HG03097 (cell line): ENCODE data around the gene PLA1A.
"Not testable (repeated sequence)": the region's sequence is repeated elsewhere in the genome, so short reads cannot be mapped to it uniquely, and the experiment has no call there.

ENCODE experiments used
- ATAC-seq: cut with Tn5 transposase; IDR thresholded peaks from one replicate; pipeline ENCODE4 v1.9.1; 2021; ENCODE audit not compliant: unreplicated experiment, low FRiP score

PLA1A gene, protein sequence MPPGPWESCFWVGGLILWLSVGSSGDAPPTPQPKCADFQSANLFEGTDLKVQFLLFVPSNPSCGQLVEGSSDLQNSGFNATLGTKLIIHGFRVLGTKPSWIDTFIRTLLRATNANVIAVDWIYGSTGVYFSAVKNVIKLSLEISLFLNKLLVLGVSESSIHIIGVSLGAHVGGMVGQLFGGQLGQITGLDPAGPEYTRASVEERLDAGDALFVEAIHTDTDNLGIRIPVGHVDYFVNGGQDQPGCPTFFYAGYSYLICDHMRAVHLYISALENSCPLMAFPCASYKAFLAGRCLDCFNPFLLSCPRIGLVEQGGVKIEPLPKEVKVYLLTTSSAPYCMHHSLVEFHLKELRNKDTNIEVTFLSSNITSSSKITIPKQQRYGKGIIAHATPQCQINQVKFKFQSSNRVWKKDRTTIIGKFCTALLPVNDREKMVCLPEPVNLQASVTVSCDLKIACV

DNA sequence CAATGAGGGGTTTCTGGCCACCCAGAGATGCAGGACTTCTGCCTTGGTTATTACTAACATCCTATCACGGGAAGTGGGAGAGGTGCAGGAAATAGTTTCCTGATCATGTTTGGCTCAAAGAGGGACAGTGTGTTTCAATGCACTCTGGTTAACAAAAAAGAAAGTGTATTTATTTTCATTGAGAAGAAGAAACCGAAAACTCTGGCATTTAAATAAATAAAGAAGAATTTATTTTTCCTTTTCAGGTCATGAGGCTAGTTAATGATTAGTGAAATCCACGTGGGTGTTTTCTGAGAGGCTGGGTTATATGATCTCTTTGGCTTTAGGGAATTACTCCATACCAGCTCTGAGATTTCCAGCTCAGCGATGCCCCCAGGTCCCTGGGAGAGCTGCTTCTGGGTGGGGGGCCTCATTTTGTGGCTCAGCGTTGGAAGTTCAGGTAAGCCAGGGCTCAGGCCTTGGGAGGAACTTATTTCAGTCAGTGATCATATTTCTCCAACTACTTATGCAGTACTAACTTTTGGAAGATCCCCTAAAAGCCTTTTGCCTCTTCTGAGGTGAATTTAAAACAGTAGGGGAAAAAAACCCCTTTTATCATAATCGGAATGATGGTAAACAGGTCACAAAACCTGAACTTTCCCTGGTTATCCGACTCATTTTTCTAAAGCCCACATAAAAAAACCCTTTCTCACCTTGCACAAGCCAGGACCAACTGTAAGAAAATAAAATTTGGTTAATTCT lies at the start of gene PLA1A:
Gene PLA1A (plus strand): TSS at position 338 of the 741 bp plus-strand sequence. CDS start 29 bp downstream, at position 367.
- no peak for ATAC-seq

GRCh38 chr3:119548341-119548740 lies 49.3 kb upstream of the PLA1A start:
- no peak for ATAC-seq

DNA sequence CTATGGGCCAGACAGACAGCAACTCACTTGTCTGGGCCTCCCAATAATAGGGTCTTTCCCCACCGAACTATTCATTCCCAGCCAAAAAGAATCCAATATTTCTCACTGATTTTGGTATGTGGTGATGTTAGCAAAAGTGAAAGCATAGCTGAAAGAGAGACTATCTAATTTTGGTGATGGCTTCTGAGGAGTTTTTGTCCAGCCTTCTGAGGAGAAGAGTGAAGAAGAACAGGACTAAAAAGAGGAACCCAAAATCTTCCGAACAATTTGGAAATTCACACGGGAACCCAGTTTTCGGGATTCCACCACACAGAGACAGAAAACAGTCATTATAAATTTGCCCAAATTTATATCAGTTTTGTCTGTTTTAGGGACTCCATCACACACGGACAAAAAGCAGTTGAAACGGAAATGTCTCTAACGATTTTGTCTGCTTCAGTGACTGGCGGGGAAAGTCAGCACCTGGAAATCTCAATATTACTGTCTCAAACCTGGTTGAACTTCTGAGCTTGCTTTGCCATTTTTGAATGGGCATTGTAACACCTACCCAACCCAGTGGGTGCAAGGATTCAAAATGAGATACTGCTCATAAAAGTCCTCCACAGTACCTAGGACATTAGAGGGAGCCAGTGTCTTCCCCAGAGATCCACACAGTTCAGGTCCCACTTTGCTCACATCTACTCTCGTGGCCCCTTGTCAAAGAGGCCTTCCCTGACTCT lies 47.3 kb upstream of the PLA1A start:
- ATAC-seq, result no peak

DNA sequence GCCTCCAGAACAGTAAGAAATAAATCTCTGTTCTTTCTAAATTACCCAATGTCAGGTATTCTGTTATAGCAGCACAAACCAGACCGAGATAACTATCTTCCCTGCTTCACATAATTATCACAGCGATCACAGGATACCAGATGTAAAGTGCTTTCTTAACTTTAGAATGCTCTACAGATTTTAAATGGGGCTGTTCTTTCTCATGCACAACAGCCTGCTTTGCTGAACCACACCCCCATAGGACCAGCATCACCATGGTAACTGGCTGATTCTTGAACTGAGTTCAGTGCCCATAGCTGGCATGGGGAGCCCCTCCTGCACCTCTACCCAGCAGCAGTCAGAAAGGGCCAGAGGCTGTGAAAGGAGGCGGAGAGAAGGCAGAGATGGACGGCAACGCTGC lies 46.1 kb upstream of the PLA1A start:
- ATAC-seq, result no peak

DNA sequence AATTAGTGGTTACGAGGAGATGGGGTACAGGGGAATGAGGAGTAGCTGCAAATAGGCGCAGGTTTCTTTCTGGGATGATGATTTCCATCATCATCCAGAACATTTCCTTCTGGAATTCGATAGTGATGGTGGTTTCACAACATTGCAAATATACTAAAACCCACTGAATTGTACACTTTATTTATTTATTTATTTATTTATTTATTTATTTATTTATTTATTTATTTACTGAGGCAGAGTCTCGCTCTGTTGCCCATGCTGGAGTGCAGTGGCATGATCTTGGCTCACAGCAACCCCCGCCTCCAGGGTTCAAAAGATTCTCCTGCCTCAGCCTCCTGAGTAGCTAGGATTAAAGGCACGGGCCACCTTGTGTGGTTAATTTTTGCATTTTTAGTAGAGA lies 44.8 kb upstream of the PLA1A start:
- not testable (repeated sequence) for ATAC-seq

- ATAC-seq, result no peak
These were observed 43.8 kb upstream of the PLA1A start for GRCh38 chr3:119553823-119554415.

DNA sequence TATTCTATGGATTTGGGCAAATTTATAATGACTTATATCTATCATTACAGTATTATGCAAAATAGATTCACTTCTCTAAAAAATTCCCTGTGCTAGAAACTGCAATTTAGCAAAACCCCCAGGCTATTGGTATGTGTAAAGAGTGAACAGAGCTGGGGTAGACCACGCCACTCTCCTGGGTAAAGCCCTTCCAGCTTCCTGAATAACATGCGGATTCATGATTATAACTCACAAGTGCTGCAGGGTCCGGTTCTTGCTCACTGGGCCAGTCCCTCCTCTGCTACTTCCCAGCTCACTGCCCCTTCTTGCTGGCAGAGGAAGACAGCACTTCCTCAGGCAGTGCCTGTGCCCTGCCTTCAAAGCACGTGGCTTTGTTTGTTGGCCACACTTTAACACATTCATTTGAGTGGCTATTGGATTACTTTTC lies 42.4 kb upstream of the PLA1A start:
- no peak for ATAC-seq

DNA sequence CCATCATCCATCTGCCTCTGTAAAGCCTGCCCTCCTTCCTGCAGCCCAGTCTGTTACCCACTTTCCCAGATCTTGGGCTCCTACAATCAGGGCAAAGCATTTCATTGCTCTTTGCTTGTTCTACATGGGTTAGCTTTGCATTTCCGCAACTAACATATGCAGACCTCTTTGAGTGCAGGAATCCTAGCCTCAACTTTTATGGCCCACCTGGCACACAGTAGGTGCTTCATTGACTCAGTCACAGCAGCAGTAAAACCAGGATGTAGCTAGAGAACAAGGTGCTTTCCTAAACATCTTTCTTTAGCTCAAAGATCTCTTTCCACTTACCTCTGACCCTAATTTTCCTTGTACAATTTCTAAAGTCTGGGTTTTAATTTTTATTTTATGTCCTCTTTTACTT lies 41.8 kb upstream of the PLA1A start:
- ATAC-seq, result no peak

DNA sequence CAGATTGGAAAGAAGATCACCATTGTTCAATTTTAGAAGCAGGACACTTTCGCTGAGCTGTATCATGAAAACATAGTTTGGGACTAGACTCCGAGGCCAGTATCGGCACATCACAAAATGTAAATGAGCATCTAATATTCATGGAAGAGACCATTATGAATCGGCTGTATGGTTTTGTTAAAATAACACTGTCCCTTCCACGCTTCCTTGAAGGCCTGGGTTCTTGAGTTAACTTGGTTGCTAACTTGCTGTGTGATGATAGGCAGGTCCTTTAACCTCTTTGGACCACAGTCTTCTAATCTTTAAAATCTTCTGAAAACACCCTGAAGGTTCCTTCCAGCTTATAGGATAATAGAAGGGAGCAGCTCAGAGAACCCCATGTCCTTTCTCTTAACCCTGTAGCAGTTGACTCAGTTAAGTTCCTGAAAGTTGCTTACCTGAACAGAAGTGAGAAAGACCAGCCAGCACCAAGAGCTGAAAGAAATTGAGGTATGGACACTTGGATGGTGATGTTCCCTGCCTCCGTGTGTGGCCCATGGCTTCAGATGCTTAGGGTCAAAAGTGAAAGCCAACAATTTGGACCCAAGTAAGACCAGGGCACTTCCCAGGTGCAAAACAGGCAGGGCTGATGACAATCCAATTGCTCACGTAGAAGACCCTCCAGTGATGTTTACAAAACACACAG lies 40.4 kb upstream of the PLA1A start:
- ATAC-seq, result no peak

GRCh38 chr3:119557877-119558269 lies 39.8 kb upstream of the PLA1A start:
- ATAC-seq, result no peak

DNA sequence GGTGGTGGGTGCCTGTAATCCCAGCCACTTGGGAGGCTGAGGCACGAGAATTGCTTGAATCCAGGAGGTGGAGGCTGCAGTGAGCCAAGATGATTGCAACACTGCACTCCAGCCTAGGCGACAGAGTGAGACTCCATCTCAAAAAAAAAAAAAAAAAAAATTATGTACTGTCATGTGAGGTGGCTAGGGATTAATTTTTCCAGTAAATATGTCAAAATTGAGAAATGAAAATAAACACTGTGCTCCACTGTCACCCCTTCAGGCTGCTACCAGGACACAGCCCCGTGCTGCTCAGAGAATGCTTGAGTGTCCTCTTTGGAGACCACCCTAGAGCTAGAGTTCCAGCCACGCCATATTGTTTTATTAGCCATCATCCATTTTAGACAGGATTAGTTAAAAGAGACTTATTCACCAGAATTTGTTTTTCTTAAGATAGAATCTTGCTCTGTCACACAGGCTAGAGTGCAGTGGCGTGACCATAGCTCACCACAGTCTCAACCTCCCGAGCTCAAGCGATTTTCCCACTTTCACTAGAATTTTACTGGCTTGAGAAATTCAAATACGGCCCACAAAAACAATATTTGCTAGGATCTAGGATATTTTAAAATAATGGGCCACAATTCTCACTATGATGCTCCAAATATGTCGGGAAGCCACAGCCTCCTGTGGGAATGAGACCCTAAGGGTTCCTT lies 38.9 kb upstream of the PLA1A start:
- ATAC-seq, result no peak

GRCh38 chr3:119559441-119559963 lies 38.2 kb upstream of the PLA1A start, which contains the start of gene CD80:
CD80 (minus strand) TSS chr3:119559614; CDS start chr3:119557728, 1,886 bp downstream.
- ATAC-seq, result peak; percentile 52

GRCh38 chr3:119560160-119560559 lies 37.5 kb upstream of the PLA1A start:
- ATAC-seq, result no peak

DNA sequence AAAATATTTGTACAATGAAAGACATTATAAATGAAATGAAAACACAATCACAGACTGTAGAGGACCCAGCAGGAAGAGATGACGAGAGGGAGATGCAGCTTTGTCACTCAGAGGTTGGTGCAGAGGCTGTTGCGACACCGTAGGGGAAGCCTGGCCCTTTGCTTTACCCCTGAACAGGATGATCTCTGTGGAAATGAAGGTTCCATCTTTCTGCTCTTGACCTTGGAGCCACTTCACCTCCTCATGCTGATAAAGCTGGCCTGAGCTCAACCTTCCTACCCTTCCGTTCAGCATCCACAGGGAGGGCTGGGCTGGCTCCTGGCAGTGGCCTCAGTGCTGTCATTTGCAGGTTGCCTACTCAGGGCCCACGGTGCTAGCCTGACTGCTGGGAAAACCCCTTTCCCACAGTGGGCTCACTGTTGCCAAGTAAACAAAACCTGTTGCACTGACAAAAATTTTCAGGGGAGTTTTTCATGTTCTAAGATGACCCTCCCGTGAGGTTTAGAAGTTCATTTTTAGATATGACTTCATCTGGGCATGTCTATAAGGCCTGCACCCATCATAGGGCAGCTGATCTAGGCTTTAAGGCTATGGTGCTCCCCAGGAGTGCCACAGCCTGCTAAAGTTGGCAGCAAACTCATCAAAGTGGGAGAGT lies 35.3 kb upstream of the PLA1A start:
- ATAC-seq, result peak; percentile 75

DNA sequence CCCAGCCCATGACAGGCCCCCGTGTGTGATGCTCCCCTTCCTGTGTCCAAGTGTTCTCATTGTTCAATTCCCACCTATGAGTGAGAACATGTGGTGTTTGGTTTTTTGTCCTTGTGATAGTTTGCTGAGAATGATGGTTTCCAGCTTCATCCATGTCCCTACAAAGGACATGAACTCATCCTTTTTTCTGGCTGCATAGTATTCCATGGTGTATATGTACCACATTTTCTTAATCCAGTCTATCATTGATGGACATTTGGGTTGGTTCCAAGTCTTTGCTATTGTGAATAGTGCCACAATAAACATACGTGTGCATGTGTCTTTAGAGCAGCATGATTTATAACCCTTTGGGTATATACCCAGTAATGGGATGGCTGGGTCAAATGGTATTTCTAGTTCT lies 34.4 kb upstream of the PLA1A start:
- ATAC-seq, result not testable (repeated sequence)

DNA sequence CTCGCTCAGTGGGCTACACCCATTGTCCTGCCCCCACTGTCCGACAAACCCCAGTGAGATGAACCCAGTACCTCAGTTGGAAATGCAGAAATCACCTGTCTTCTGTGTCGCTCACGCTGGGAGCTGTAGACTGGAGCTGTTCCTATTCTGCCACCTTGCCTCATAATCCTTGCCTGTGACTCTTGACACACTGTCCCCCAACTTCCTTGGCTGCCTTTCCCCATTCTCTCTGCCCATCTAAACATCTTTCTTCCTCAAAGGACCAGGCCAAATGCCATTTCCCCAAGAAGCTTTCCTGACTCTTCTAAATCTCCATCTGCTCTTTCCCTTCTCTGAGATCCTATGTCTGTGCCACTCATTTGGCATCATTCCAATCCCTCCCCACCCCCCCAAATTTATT lies 28.5 kb upstream of the PLA1A start:
- no peak for ATAC-seq

DNA sequence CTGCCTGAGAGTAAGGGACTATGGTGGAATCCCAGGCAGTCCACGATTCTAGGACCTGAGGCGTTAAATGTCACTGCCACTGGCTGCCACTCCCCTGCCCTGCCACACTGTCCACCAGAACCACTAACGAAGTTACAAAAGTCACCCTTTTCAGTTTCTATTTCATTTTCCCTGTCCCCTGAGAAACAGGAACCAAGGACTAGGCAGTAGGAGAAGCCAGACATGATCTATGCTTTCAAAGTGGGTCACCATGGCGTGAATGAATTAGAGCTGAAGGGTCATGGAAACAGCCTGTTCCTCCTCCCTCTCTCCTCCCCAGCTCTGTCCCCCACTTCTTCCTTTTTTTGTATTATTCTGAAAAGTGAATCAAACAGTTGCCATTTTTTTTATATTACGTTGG lies 27.5 kb upstream of the PLA1A start:
- ATAC-seq, result no peak

DNA sequence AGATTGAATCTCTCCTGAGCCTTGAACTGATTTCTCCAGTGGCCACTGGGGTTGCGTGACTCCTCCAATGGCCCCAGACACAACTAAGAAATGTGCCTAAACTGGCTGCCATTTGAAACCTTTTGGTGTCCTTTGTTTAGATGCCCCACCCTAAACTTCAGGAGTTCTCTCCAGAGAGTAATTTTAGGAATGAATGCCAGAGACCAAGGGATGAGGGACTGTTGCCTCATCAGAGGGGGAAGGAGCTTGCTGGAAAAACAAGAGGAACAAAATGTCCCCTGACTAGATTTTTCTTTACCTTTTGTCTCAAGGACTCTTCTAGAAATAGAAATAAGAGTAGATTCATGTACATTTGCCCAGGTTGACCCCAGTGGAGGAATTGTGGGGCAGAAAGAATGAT lies 26.5 kb upstream of the PLA1A start:
- ATAC-seq, result no peak

DNA sequence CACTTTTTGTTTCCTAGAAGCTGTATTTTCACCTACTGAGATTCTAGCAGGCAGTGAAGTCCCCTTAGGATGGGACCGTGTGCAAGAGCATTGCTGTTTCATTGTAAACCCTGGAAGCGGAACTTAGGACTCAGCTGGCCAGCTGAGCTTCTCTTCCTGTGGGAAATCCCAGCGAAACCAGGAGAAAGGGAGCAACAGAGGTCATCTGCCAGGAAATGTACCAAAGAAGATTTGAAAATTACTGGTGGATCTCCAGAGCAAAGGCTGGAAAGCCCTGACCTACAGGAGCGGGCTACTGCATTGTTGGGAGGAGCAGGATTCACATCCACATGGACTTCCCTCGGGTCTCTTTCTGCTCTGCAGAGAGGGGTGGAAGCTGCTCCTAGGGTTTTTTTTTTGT lies 26.0 kb upstream of the PLA1A start:
- no peak for ATAC-seq
